Bronchial epithelial cell (primary cell): ENCODE data around the gene RPP38. TPM values are rescaled to one million over a fixed set of nuclear protein-coding genes. Genes with fewer than 3 reads are reported as not detected.

ENCODE experiments used
- DNase-seq: peaks from one replicate; pipeline ENCODE4 v3.0.0-alpha.2; 2010; ENCODE audit warnings: low read depth
- FAIRE-seq: peaks from 2 replicates; lab custom pipeline; 2011; peaks lifted over from hg19 to GRCh38; lab: Jason Lieb, UNC
- H3K27me3 ChIP-seq: 2 replicates; pipeline ENCODE4 v1.5.1; 2011; ENCODE audit warnings: low read length; ENCODE audit not compliant: control insufficient read depth, insufficient read depth
- H3K36me3 ChIP-seq: 2 replicates; pipeline ENCODE4 v1.5.1; 2011; ENCODE audit warnings: low read length; ENCODE audit not compliant: control insufficient read depth, insufficient read depth
- H3K4me3 ChIP-seq: 2 replicates; pipeline ENCODE4 v1.5.1; 2011; ENCODE audit warnings: mild to moderate bottlenecking, low read depth, low read length, control low read depth
- CTCF ChIP-seq: IDR thresholded peaks from 2 replicates; pipeline ENCODE4 v1.5.1; 2011; ENCODE audit warnings: mild to moderate bottlenecking, moderate library complexity, low read length, control low read depth, inconsistent platforms; ENCODE audit not compliant: insufficient read depth, severe bottlenecking
- total RNA-seq: library from RNA; depleted of rRNA; stranded (reverse); fragments of >200 nt; gene quantifications from 2 replicates; pipeline ENCODE4 v1.2.1, GENCODE V29; 2014

The RPP38 gene
- total RNA-seq, 1 donor from 2014 or later, result 10.3 TPM

DNA sequence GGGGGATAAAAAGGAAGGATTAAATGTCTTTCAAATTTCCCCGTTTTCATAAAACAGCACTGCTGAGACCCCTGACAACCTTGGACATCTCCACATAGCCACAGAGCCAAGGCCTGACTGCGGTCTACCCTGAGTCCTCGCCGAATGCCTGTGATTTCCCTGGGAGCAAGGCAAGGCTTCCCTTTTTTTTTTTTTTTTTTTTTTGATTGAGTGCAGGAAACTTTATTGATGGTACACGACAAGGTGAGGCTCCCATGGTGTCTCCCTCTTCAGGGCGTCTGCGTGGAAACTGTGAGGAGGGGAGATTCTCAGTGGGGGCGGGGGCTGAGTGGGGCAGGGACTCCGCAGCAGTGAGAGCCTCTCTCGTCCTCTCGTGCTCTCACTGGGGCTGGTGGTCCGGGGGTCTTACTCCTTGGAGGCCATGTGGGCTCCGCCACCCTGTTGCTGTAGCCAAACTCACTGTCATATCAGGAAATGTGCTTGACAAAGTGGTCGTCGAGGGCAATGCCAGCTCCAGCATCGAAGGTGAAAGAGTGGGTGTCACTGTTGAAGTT is 4.2 kb upstream of the RPP38 start:
- FAIRE-seq, result no peak
- Histone ChIP-seq H3K4me3 (no peak overlapping the region), H3K36me3 (no peaks in the 10 kb centered on the region), H3K27me3 (no peaks in the 10 kb centered on the region)
- no peak for TF ChIP-seq CTCF
- no peak for DNase-seq

GRCh38 chr10:15096661-15097010 is 519 bp upstream of the RPP38 start:
- no peaks in the 10 kb centered on the region for H3K27me3 ChIP-seq
- FAIRE-seq, result no peak
- DNase-seq, result no peak
- H3K4me3 ChIP-seq, result peak overlapping the region; percentile 93
- H3K36me3 ChIP-seq, result peaks cover 4% of the 10 kb centered on the region
- no peak for TF ChIP-seq CTCF

- no peak for TF ChIP-seq CTCF
- DNase-seq, result no peak
- Histone ChIP-seq H3K36me3 (peaks cover 7% of the 10 kb centered on the region), H3K4me3 (no peak overlapping the region), H3K27me3 (no peaks in the 10 kb centered on the region)
- no peak for FAIRE-seq
These were observed 2.7 kb downstream of the RPP38 start for GRCh38 chr10:15099886-15100285.

DNA sequence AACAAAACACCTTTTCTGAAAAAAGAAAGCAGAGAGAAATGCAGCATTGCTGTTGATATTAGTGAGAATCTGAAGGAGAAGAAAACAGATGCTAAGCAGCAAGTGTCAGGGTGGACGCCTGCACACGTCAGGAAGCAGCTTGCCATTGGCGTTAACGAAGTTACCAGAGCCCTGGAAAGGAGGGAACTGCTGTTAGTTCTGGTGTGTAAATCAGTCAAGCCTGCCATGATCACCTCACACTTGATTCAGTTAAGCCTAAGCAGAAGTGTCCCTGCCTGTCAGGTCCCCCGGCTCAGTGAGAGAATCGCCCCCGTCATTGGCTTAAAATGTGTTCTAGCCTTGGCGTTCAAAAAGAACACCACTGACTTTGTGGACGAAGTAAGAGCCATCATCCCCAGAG is 6.4 kb downstream of the RPP38 start:
- no peak overlapping the region for H3K4me3 ChIP-seq
- H3K27me3 ChIP-seq, result no peaks in the 10 kb centered on the region
- peaks cover 8% of the 10 kb centered on the region for H3K36me3 ChIP-seq
- DNase-seq, result no peak
- no peak for TF ChIP-seq CTCF
- FAIRE-seq, result peak; percentile 32

- FAIRE-seq (no peak), DNase-seq (peak; percentile 68)
- Histone ChIP-seq H3K36me3 (peaks cover 5% of the 10 kb centered on the region), H3K4me3 (no peak overlapping the region), H3K27me3 (no peaks in the 10 kb centered on the region)
- peak; percentile 83 for TF ChIP-seq CTCF
These were observed 9.3 kb downstream of the RPP38 start for GRCh38 chr10:15106352-15107013.

GRCh38 chr10:15112657-15113056 is 15.5 kb downstream of the RPP38 start:
- Histone ChIP-seq H3K36me3 (no peaks in the 10 kb centered on the region), H3K27me3 (no peaks in the 10 kb centered on the region), H3K4me3 (no peak overlapping the region)
- FAIRE-seq, result no peak
- DNase-seq, result no peak
- TF ChIP-seq CTCF, result no peak
